Tibial artery (tissue), 4 donors: ENCODE data around the gene PADI2.

ENCODE experiments used
- DNase-seq, 2 donors: peaks; one replicate each; pipeline ENCODE4 v3.0.0-alpha.2; 2019
- H3K27ac ChIP-seq, 2 donors: fragments of 200-600 bp; sonication (generic) in 1 of 2; 1 replicate in 1 of 2; 2 replicates in 1 of 2; pipeline ENCODE4 v1.5.1; 2018 to 2019; ENCODE audit warnings: mild to moderate bottlenecking in 1 of 2
- H3K27me3 ChIP-seq, 2 donors: fragments of 200-600 bp; sonication (generic) in 1 of 2; one replicate each; pipeline versions ENCODE4 v1.5.1 to v1.6.0; 2016 to 2019
- H3K36me3 ChIP-seq, 3 donors: fragments of 200-600 bp; sonication (generic) in 2 of 3; one replicate each; pipeline ENCODE4 v1.5.1; 2016 to 2019; ENCODE audit warnings: mild to moderate bottlenecking in 2 of 3
- H3K4me1 ChIP-seq, 4 donors: fragments of 200-600 bp; sonication (generic) in 2 of 4; 1 replicate in 3 of 4; 2 replicates in 1 of 4; pipeline ENCODE4 v1.5.1; 2016 to 2019
- H3K4me3 ChIP-seq, 2 donors: fragments of 200-600 bp; sonication (generic) in 1 of 2; 1 replicate in 1 of 2; 2 replicates in 1 of 2; pipeline ENCODE4 v1.5.1; 2018 to 2019; ENCODE audit warnings: mild to moderate bottlenecking in 2 of 2
- H3K9me3 ChIP-seq, 3 donors: fragments of 200-600 bp; sonication (generic) in 1 of 3; one replicate each; pipeline ENCODE4 v1.5.1; 2016 to 2019
- CTCF ChIP-seq, 2 experiments: fragments of 200-600 bp in 1 of 2; fragments of 450-650 bp in 1 of 2; IDR thresholded peaks; one replicate each; pipeline ENCODE4 v1.5.1; 2017 to 2019; ENCODE audit warnings: antibody characterized with exemption in 2 of 2, mild to moderate bottlenecking in 1 of 2, moderate library complexity in 1 of 2
- intact Hi-C: fragments of 100-400 bp; cut with DNase I; formaldehyde crosslinking; loops from one replicate; pipeline ENCODE4 v1.15.0; 2023; ENCODE audit warnings: low total_unique reads

PADI2 gene

DNA sequence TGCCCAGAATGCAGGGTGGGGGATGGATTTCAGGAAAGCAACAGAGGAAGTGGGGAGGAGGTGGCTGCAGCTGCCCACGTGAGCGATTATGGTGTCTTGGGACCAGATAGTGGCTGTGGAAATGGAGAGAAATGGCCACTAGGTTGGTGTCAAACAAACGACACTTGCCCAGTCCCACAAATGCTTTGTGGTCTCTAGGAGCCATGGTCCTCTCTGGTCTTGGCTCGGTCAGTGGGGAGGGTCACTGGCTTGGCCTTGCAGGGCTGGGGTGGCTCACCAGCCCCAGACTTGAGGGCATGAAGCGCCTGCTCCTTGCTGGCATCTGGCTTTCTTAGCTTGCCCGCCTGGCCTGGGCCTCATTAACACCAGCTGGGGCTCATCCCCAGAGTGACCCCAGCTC is 7.2 kb downstream of the PADI2 start:
- H3K9me3 ChIP-seq, result no peaks in the 10 kb centered on the region
- TF ChIP-seq CTCF (IDR thresholded peaks at IDR 0.05), result no peak
- DNase-seq, result no peak
- peaks cover 0 to 10% (median 0%) of the 10 kb centered on the region in 4 donors for H3K4me1 ChIP-seq
- no peak overlapping the region for H3K27ac ChIP-seq
- intact Hi-C loops, result no loop called here
- H3K27me3 ChIP-seq, result peaks cover 0 to 26% of the 10 kb centered on the region in 2 donors
- no peaks in the 10 kb centered on the region for H3K36me3 ChIP-seq
- H3K4me3 ChIP-seq, result no peak overlapping the region

- Histone ChIP-seq H3K36me3 (no peaks in the 10 kb centered on the region), H3K27ac (no peak overlapping the region), H3K4me1 (peaks cover 0 to 10% (median 0%) of the 10 kb centered on the region in 4 donors), H3K27me3 (peaks cover 0 to 12% of the 10 kb centered on the region in 2 donors), H3K9me3 (no peaks in the 10 kb centered on the region), H3K4me3 (no peak overlapping the region)
- intact Hi-C loops, result no loop called here
- no peak for TF ChIP-seq CTCF (IDR thresholded peaks at IDR 0.05)
- DNase-seq, result no peak
Measured at GRCh38 chr1:17110555-17110926, 8.7 kb downstream of the PADI2 start.

DNA sequence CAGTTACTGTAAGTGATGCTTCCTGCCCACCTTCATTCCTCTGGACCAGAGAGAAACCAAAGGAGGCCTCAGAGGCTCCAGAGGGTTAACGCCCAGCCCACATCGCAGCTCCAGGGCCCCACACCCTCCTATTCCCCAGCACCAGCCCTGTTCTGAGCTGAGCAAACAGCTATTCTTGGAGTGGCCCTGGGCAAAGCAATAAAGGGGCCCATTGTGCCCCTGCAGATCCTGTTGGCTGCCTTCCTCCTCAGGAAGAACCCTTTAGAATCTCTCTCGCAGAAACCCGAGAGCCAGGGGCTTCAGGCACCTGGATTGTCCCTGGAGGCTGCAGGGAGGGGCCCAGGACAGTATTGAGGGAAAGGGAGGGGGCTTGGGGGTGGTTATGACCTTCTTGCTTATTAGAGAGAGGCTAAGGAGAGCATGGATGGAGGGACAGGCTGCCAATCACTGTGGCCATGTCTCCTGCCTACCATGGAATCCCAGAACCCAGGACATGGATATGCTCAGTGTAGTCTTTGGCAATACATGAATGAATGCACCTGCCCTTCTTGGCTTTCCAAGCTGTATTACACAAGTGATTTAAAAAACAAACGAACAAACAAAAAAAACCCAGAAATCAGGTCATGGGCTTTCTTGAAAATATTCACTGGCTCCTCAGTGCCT is 9.2 kb downstream of the PADI2 start:
- intact Hi-C loops, result no loop called here
- no peaks in the 10 kb centered on the region for H3K36me3 ChIP-seq
- peaks cover 0 to 10% (median 0%) of the 10 kb centered on the region in 4 donors for H3K4me1 ChIP-seq
- no peak overlapping the region for H3K4me3 ChIP-seq
- H3K9me3 ChIP-seq, result no peaks in the 10 kb centered on the region
- no peak for DNase-seq
- peaks cover 0 to 12% of the 10 kb centered on the region in 2 donors for H3K27me3 ChIP-seq
- TF ChIP-seq CTCF (IDR thresholded peaks at IDR 0.05), result no peak
- no peak overlapping the region for H3K27ac ChIP-seq

- TF ChIP-seq CTCF (IDR thresholded peaks at IDR 0.05), result no peak
- intact Hi-C loops, result no loop called here
- Histone ChIP-seq H3K9me3 (no peaks in the 10 kb centered on the region), H3K4me3 (no peak overlapping the region), H3K4me1 (peaks cover 0 to 5% (median 0%) of the 10 kb centered on the region in 4 donors), H3K27me3 (peaks cover 0 to 12% of the 10 kb centered on the region in 2 donors), H3K27ac (no peak overlapping the region), H3K36me3 (no peaks in the 10 kb centered on the region)
- DNase-seq, result no peak
Measured at GRCh38 chr1:17108786-17109185, 10.5 kb downstream of the PADI2 start.

DNA sequence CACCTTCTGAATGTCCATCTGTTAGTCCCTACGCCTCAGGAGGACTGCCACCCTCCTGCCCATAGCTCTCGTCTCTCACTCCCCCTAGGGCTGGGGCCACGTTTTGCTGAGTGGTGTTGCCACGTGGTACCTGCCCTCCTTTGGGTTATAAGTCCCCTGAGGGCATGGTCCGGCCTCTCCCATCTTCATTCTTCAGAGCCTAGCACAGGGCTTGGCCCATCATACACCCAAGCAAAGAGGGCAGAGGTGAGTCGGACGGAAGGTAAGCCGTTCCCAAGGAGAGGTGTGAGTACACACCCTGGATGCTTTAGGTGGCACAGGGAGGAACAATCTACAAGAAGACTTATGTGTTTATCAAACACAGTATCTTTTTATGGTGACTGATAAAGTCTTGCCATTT is 10.9 kb downstream of the PADI2 start:
- peaks cover 0 to under 1% (median 0%) of the 10 kb centered on the region in 4 donors for H3K4me1 ChIP-seq
- H3K27me3 ChIP-seq, result peaks cover 0 to 12% of the 10 kb centered on the region in 2 donors
- no peak for DNase-seq
- no peaks in the 10 kb centered on the region for H3K9me3 ChIP-seq
- H3K36me3 ChIP-seq, result no peaks in the 10 kb centered on the region
- no peak overlapping the region for H3K27ac ChIP-seq
- no peak overlapping the region for H3K4me3 ChIP-seq
- no peak for TF ChIP-seq CTCF (IDR thresholded peaks at IDR 0.05)
- intact Hi-C loops, result no loop called here
